WERI-Rb-1 (cell line): Measurements from ENCODE around the gene KLKB1.

ENCODE experiments used
- DNase-seq: peaks from one replicate; pipeline ENCODE4 v3.0.0-alpha.2; 2020
- H3K27ac ChIP-seq: fragments of 250-450 bp; sonication (Bioruptor Pico); 2 replicates; pipeline ENCODE4 v1.5.1; 2020; ENCODE audit warnings: mild to moderate bottlenecking, moderate library complexity
- H3K27me3 ChIP-seq: fragments of 250-450 bp; sonication (Bioruptor Pico); 2 replicates; pipeline ENCODE4 v1.5.1; 2021; ENCODE audit warnings: mild to moderate bottlenecking, low read depth, moderate library complexity; ENCODE audit not compliant: insufficient read depth, severe bottlenecking
- H3K36me3 ChIP-seq: fragments of 250-450 bp; sonication (Bioruptor Pico); 2 replicates; pipeline ENCODE4 v1.5.1; 2020; ENCODE audit warnings: mild to moderate bottlenecking, moderate library complexity
- H3K4me3 ChIP-seq: 2 replicates; pipeline ENCODE4 v1.5.1; 2011; ENCODE audit warnings: low read depth, mild to moderate bottlenecking, control low read depth, low read length
- H3K9me3 ChIP-seq: fragments of 250-450 bp; sonication (Bioruptor Pico); 2 replicates; pipeline ENCODE4 v1.5.1; 2021; ENCODE audit warnings: mild to moderate bottlenecking, moderate library complexity; ENCODE audit not compliant: severe bottlenecking
- TF ChIP-seq, protein P1 (sequence below): IDR thresholded peaks from 2 replicates; pipeline ENCODE4 v1.5.1; 2011; ENCODE audit warnings: low read depth, mild to moderate bottlenecking, control low read depth, inconsistent platforms, low read length

KLKB1 gene

DNA sequence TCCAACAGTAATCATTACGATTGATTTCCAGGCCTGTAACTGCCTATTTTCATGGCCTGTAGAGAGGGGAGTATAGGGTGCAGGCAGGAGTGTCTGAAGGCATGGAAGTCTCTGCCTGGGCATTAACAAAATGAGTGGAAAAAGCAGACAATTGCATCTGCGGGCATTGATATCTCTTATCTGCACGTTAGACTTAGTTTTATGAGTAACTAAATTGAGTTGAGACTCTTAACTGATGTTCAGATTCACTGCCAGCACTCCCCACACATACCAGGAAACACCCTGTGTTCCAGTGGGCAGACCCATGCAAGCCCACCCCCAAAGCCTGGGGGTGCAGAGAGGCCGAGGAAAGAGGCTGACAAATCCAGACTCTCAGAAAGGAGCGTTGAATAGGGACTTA is 72.0 kb downstream of the KLKB1 start:
- Histone ChIP-seq H3K4me3 (no peak overlapping the region), H3K9me3 (no peaks in the 10 kb centered on the region), H3K27me3 (peaks cover 98% of the 10 kb centered on the region), H3K27ac (no peak overlapping the region), H3K36me3 (no peaks in the 10 kb centered on the region)
- TF ChIP-seq, protein P1, sequence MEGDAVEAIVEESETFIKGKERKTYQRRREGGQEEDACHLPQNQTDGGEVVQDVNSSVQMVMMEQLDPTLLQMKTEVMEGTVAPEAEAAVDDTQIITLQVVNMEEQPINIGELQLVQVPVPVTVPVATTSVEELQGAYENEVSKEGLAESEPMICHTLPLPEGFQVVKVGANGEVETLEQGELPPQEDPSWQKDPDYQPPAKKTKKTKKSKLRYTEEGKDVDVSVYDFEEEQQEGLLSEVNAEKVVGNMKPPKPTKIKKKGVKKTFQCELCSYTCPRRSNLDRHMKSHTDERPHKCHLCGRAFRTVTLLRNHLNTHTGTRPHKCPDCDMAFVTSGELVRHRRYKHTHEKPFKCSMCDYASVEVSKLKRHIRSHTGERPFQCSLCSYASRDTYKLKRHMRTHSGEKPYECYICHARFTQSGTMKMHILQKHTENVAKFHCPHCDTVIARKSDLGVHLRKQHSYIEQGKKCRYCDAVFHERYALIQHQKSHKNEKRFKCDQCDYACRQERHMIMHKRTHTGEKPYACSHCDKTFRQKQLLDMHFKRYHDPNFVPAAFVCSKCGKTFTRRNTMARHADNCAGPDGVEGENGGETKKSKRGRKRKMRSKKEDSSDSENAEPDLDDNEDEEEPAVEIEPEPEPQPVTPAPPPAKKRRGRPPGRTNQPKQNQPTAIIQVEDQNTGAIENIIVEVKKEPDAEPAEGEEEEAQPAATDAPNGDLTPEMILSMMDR = no peak
- no peak for DNase-seq

DNA sequence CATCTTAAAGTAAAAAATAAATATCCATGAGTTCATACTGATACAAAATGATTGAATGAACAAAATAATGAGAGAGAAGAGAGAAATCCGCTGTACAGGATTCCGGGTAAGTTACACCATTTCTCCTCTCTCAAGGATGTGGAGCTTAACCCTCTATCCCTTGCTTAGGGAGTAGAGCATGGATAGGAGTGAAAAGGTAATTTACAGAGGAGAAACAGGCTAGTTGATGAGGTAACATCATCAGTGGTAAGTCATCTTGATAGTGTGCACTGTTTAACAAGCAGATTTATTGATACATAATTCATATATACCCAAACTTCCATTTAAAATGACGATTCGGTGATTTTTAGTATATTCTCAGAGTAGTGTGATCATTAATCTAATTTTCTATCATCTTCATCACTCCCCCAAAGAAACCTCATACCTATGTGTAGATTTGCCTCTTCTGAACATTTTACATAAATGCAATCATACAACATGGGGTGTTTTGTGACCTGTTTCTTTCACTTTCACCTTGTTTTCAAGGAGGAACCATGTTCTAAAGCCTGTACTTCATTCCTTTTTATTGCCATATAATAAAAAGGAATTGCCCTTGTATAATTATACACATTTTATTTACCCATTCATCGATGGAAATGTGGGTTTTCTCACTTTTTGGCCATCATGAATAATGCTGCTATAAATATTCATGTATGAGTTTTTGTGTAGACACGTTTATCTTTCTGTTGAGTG is 73.5 kb downstream of the KLKB1 start:
- DNase-seq = no peak
- TF ChIP-seq, protein P1 = no peak
- Histone ChIP-seq H3K27ac (no peak overlapping the region), H3K27me3 (peaks cover 100% of the 10 kb centered on the region), H3K4me3 (no peak overlapping the region), H3K36me3 (no peaks in the 10 kb centered on the region), H3K9me3 (no peaks in the 10 kb centered on the region)

DNA sequence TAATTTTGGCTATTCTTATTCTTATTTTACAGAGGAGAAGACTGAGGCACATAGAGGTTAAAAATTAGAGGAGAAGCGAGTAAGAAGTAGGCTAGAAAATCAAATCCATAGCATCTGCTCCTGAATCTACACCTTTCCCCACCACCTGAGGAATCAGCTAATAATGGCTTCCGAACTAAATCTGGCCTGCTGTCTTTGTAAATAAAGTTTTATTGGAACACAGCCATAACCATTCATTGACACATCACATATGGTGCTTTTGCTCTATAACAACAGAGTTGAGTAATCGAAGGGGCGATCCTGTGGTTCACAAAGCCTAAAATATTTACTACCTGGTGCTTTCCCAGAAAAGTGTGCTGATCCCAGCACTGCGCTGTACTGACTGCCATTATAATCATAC is 76.9 kb downstream of the KLKB1 start:
- TF ChIP-seq, protein P1 = no peak
- no peak overlapping the region for H3K4me3 ChIP-seq
- peaks cover 100% of the 10 kb centered on the region for H3K27me3 ChIP-seq
- no peaks in the 10 kb centered on the region for H3K9me3 ChIP-seq
- H3K36me3 ChIP-seq = no peaks in the 10 kb centered on the region
- H3K27ac ChIP-seq = no peak overlapping the region
- DNase-seq = no peak

DNA sequence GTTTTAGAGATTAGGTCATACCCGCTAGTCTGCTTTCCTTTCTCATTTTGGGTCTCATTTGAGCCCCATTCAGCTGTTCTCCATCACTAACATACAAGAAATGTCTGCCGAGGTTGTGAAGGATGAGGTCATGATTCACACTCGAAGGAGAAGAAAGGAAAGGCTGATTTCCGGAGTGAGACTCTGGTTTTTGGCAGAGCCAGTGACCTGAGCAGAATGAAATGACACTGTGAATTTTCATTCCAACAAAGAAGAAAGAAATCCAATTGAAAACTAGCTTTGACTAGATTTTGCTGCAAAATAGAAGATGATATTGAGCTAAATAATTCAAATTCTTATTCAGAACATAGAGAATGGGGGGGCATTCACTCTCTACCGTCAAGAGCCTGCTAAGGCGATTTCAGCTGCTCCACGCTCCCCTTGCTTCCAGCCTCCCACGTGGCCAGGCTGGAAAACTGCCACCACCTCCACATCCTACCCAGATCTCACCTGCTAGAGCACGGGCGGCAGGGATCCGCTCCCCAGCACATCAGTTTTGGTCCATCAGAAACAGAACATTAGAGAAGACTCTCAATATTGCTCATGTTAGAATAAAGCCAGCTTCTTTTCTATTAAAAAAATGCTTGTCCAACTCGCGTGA is 77.7 kb downstream of the KLKB1 start:
- Histone ChIP-seq H3K4me3 (no peak overlapping the region), H3K27me3 (peaks cover 100% of the 10 kb centered on the region), H3K36me3 (no peaks in the 10 kb centered on the region), H3K9me3 (no peaks in the 10 kb centered on the region), H3K27ac (no peak overlapping the region)
- DNase-seq = no peak
- TF ChIP-seq, protein P1 = no peak

DNA sequence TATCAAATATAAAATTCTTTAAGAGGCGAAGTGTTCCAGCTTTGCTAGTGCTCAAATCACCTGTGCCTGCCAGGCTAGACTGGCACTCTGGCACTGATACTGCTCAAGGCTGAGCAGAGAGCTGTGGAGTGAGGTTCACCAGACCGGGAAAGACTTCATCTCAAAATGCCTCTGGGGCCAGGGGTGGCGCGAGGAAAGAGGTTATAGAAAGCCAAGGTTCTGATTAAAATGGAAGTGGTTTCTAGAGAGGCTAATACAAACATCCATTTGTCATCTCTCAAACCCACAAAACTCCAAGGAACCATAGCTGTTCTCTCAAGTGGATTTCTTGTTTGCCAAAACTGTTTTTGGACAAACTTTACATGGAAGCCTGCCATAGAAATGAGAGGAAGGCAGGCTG is 80.2 kb downstream of the KLKB1 start:
- H3K27ac ChIP-seq = no peak overlapping the region
- H3K27me3 ChIP-seq = peaks cover 100% of the 10 kb centered on the region
- DNase-seq = no peak
- TF ChIP-seq, protein P1 = no peak
- H3K4me3 ChIP-seq = no peak overlapping the region
- H3K36me3 ChIP-seq = no peaks in the 10 kb centered on the region
- H3K9me3 ChIP-seq = no peaks in the 10 kb centered on the region
